C4-2B (cell line): Measurements from ENCODE around the gene ADCY2.

Source experiments
- H3K27ac ChIP-seq: fragments of 450-650 bp; 2 replicates; pipeline ENCODE4 v1.5.1; 2017
- CTCF ChIP-seq: fragments of 450-650 bp; conservative IDR thresholded peaks from 2 replicates; pipeline ENCODE4 v1.5.1; 2017; ENCODE audit warnings: mild to moderate bottlenecking
- ZFX ChIP-seq: fragments of 450-650 bp; IDR thresholded peaks from 2 replicates; pipeline ENCODE4 v1.6.1; 2017

ADCY2 gene

GRCh38 chr5:7628248-7628647 is 232.3 kb downstream of the ADCY2 start:
- TF ChIP-seq CTCF (no peak), ZFX (no peak)
- no peak overlapping the region for H3K27ac ChIP-seq

- no peak overlapping the region for H3K27ac ChIP-seq
- TF ChIP-seq CTCF = no peak
- TF ChIP-seq ZFX = no peak
Observed at GRCh38 chr5:7628820-7629219, 232.9 kb downstream of the ADCY2 start.

DNA sequence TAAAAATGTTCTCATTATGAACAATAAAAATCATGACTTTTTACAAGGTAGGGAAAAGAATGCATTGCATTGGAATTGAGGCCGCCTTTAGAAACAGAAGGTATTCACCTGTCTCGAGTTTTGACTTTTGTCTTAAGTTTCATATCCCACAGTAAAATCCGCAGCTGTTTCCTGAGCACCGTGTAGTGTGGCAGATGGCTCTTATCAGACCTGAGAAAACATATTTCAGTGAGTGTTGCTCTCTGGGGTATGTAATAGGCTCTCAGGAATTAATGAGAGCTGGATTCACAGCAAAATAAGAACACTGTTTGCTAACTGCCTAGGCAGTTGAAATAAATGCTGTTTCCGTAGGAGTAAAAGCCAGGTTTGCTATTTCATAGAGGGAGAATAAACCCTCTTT is 233.6 kb downstream of the ADCY2 start:
- H3K27ac ChIP-seq = no peak overlapping the region
- TF ChIP-seq ZFX (no peak), CTCF (no peak)

- TF ChIP-seq CTCF = no peak
- TF ChIP-seq ZFX = no peak
- no peak overlapping the region for H3K27ac ChIP-seq
Observed at GRCh38 chr5:7634837-7635236, 238.9 kb downstream of the ADCY2 start.

DNA sequence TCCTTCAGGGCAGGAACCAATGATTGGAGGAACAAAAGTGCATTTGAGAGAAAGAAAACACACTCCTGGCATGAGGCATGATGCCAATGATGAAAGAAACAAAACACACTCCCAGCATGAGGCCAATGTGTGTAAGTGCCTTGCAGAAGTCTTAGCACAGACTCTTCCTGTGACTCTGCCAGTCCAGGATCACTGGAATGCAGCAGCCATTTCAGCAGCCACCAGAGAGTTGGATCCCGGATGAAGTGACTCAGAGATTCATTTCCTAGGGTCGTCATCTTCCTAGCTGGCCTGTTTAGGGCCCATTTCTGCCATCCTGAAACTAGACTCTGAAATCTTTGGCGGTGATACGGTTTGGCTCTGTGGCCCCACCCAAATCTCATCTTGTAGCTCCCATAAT is 242.5 kb downstream of the ADCY2 start:
- TF ChIP-seq ZFX (no peak), CTCF (no peak)
- H3K27ac ChIP-seq = no peak overlapping the region

DNA sequence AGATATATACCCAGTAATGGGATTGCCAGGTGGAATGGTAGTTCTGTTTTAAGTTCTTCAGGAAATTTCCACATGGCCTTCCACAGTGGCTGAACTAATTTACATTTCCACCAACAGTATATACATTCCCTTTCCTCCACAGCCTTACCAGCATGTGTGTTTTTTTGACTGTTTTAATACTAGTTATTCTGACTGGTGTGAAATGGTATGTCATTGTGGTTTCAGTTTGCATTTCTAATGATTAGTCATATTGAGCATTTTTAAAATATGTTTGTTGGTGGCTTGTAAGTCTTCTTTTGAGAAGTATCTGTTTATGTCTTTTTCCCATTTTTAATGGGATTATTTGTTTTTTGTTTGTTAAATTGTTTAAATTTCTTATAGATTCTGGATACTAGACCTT is 246.1 kb downstream of the ADCY2 start:
- no peak overlapping the region for H3K27ac ChIP-seq
- TF ChIP-seq ZFX (no peak), CTCF (no peak)

DNA sequence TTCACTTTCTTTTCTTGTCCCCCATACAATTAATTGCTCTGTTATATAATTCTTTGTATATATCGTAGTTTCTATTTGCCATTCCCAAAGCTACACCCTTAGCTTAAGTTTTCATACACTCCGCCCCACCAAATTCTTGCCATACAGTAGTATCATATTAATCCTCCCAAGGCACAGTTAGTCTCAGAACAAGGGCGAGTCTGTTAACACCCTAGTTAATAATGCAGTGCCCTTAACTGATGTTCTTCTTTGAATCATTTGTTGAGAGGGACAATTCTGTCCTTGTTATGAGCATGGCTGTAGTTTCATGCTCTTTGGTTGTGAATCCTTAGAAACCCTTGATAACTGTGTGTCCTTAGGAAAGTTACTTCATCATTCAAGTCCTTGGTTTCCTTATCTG is 248.8 kb downstream of the ADCY2 start:
- no peak overlapping the region for H3K27ac ChIP-seq
- TF ChIP-seq CTCF = no peak
- no peak for TF ChIP-seq ZFX
